Activated T-cell treated with anti-CD3 and anti-CD28 coated beads for 4 hours (primary cell): ENCODE results near the gene HAL.

Experiments used
- DNase-seq: peaks from one replicate; pipeline ENCODE4 v3.0.0-alpha.2; 2020

The HAL gene

GRCh38 chr12:95996034-95996658 lies at the start of gene HAL:
HAL (minus strand) TSS chr12:95996344; CDS start chr12:95995910, 434 bp downstream.
- DNase-seq: no peak

GRCh38 chr12:96045566-96045965 lies 49.4 kb upstream of the HAL start:
- DNase-seq: no peak

GRCh38 chr12:96044943-96045290 lies 48.8 kb upstream of the HAL start:
- DNase-seq: no peak

- no peak for DNase-seq
These were observed 48.1 kb upstream of the HAL start for GRCh38 chr12:96044017-96044942.

- DNase-seq: no peak
These were observed 45.0 kb upstream of the HAL start for GRCh38 chr12:96041181-96041580.

GRCh38 chr12:96040305-96041133 lies 44.4 kb upstream of the HAL start:
- DNase-seq: no peak

GRCh38 chr12:96039516-96039915 lies 43.4 kb upstream of the HAL start:
- no peak for DNase-seq

GRCh38 chr12:96036765-96037455 lies 40.8 kb upstream of the HAL start:
- no peak for DNase-seq

- DNase-seq: peak; percentile 97
These were observed 39.4 kb upstream of the HAL start, which contains the start of gene LTA4H for GRCh38 chr12:96035283-96036236. LTA4H (minus strand) TSS chr12:96035587; CDS start chr12:96035519, 68 bp downstream.

- no peak for DNase-seq
These were observed 38.6 kb upstream of the HAL start for GRCh38 chr12:96034621-96035282.

GRCh38 chr12:96033549-96034389 lies 37.6 kb upstream of the HAL start:
- DNase-seq: no peak

- DNase-seq: no peak
These were observed 33.7 kb upstream of the HAL start for GRCh38 chr12:96029826-96030225.

GRCh38 chr12:96028538-96028937 lies 32.4 kb upstream of the HAL start:
- DNase-seq: no peak

GRCh38 chr12:96026331-96026730 lies 30.2 kb upstream of the HAL start:
- no peak for DNase-seq

- DNase-seq: no peak
These were observed 29.4 kb upstream of the HAL start for GRCh38 chr12:96025518-96025917.

- DNase-seq: no peak
These were observed 24.3 kb upstream of the HAL start for GRCh38 chr12:96020314-96021003.

GRCh38 chr12:96015672-96016071 lies 19.5 kb upstream of the HAL start:
- DNase-seq: no peak

- DNase-seq: no peak
These were observed 18.9 kb upstream of the HAL start for GRCh38 chr12:96014943-96015599.

GRCh38 chr12:96007729-96008128 lies 11.6 kb upstream of the HAL start:
- no peak for DNase-seq
